Mucosa of descending colon (tissue), 3 donors: ENCODE measurements around the gene RAB9A. TPM values are rescaled to one million over a fixed set of nuclear protein-coding genes. Genes with fewer than 3 reads are reported as not detected.
A peak's percentile ranks its signal among the peaks of the same experiment; 100 is the strongest.

Experiments used
- ATAC-seq: fragments of 200-7000 bp; cut with Tn5 transposase; one replicate; pipeline ENCODE4 v1.9.1; 2020; ENCODE audit warnings: mild to moderate bottlenecking, moderate library complexity
- DNase-seq, 3 donors: peaks; one replicate each; pipeline ENCODE4 v3.0.0-alpha.2; 2020
- H3K36me3 ChIP-seq: fragments of 200-600 bp; one replicate; pipeline ENCODE4 v1.8.0; 2021; ENCODE audit warnings: low read depth, mild to moderate bottlenecking
- H3K4me1 ChIP-seq: fragments of 200-600 bp; one replicate; pipeline ENCODE4 v1.8.0; 2021; ENCODE audit warnings: low read depth, mild to moderate bottlenecking
- H3K4me3 ChIP-seq: fragments of 200-600 bp; one replicate; pipeline ENCODE4 v1.8.0; 2021; ENCODE audit warnings: mild to moderate bottlenecking
- H3K9me3 ChIP-seq: fragments of 200-600 bp; one replicate; pipeline ENCODE4 v1.8.0; 2021; ENCODE audit warnings: mild to moderate bottlenecking
- CTCF ChIP-seq: fragments of 200-600 bp; IDR thresholded peaks from one replicate; pipeline ENCODE4 v1.8.0; 2022; ENCODE audit warnings: antibody characterized with exemption, mild to moderate bottlenecking
- intact Hi-C, 2 donors: fragments of 100-400 bp; cut with DNase I in 1 of 2; cut with micrococcal nuclease in 1 of 2; formaldehyde crosslinking; loops; one replicate each; pipeline versions ENCODE4 v1.11.0 to v1.11.1; 2022; cut with DNase I, micrococcal nuclease
- total RNA-seq, 3 donors: library from RNA; stranded (reverse); fragmentation: NEBNext Ultra II Directional in 2 of 3; extraction: Animal tissue kit (Norgen Biotek cat#: 25700) in 2 of 3; gene quantifications; one replicate each; pipeline versions ENCODE4 v1.2.1 to v1.2.4, GENCODE V29; 2021 to 2023
- donor health status: DM: no; HTN: no; CAD: no; lungs with moderate emphysema.
- donor health status: DM: no; HTN: no; CAD: no.
- donor health status: DM: no; HTN: yes; CAD: no.

RAB9A gene
- total RNA-seq, 3 donors from 2014 or later = 38.1 to 49.5 (median 40.8) TPM

- H3K4me3 ChIP-seq = no peak overlapping the region
- H3K9me3 ChIP-seq = no peaks in the 10 kb centered on the region
- TF ChIP-seq CTCF = no peak
- DNase-seq (no peak), ATAC-seq (peak; percentile 31)
- intact Hi-C loops = no loop called here
- peaks cover 22% of the 10 kb centered on the region for H3K4me1 ChIP-seq
- no peaks in the 10 kb centered on the region for H3K36me3 ChIP-seq
Observed at GRCh38 chrX:13695601-13696115, 6.7 kb downstream of the RAB9A start.

GRCh38 chrX:13697455-13697854, 8.5 kb downstream of the RAB9A start:
- intact Hi-C loops = no loop called here
- no peak for DNase-seq
- Histone ChIP-seq H3K4me1 (peaks cover 15% of the 10 kb centered on the region), H3K9me3 (no peaks in the 10 kb centered on the region), H3K36me3 (no peaks in the 10 kb centered on the region), H3K4me3 (no peak overlapping the region)
- no peak for TF ChIP-seq CTCF
- no peak for ATAC-seq

DNA sequence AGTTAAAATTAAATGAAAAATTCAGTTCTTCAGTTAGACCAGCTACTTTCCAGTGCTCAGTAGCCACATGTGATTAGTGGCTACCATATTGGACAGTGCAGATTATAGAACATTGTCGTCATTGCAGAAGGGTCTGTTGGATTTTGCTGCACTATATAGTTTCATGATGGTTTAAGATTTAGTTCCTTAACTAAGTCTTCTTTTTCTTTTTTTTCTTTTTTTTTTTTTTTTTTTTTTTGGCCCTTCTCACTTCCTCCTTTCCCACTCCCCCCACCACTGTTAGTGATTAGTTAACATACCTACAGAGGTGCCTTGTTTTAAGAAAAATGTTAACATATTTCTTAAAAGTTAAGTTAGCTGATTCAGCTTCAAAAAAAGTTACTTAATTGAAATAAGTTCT, 9.0 kb downstream of the RAB9A start:
- no peak for DNase-seq
- Histone ChIP-seq H3K4me3 (no peak overlapping the region), H3K36me3 (no peaks in the 10 kb centered on the region), H3K4me1 (peaks cover 15% of the 10 kb centered on the region), H3K9me3 (no peaks in the 10 kb centered on the region)
- TF ChIP-seq CTCF = no peak
- no peak for ATAC-seq
- intact Hi-C loops = no loop called here

DNA sequence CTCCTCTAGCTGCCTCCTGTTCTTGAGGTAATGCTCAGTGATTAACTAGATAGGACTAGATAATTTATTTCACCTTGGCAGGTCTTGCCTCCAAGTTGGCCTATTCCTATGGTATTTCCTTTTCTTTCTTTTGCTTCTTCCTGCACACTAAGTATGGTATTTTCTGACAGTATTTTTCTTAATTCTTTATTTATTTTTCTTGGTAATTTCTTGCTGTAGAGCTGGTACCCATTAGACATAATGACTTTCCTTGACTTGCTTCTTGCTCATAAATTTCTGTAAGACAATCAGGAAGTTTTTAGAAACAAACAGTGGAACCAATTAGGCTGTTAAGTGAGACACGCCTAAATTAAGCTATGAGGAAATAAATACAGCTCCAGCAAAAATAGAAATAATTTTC, 9.5 kb downstream of the RAB9A start:
- Histone ChIP-seq H3K4me3 (no peak overlapping the region), H3K4me1 (peaks cover 15% of the 10 kb centered on the region)
- ATAC-seq = peak; percentile 25

DNA sequence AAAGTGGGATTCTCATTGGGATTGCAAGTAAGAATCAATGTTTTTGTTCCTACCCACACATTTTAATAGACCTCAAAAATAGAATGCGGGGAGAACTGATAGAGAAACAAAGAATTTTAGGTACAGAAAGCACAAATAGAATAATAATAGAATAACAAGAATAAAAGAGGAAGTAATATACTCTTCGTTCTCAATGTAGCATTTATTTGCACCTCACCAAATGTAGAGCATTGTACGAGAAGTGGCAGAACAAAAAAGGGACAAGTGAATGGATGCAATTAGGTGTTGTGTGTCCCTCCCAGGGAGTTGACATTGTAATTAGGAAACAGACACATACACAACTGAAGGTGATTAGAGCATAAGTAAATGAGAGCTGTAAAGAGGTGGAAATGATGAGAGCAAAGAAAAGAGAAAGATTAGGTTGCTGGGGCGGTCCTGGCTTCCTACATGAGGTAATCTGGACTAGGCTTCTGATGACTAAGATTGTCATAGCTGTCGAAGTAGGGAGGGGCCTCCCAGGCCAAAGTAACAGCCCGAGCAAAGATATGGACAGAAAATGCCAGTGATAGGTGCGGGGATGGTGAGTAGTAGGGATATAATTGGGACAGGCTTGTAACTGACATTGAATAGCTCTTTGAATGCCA, 10.4 kb downstream of the RAB9A start:
- no peak for TF ChIP-seq CTCF
- H3K9me3 ChIP-seq = no peaks in the 10 kb centered on the region
- no peak overlapping the region for H3K4me3 ChIP-seq
- peak in 2 of 3 donors; percentile 41 to 59 for DNase-seq
- H3K4me1 ChIP-seq = peaks cover 9% of the 10 kb centered on the region
- ATAC-seq = peak; percentile 93
- intact Hi-C loops = no loop called here
- H3K36me3 ChIP-seq = no peaks in the 10 kb centered on the region

More for the DNA sequence above, 9.5 kb downstream of the RAB9A start:
- Histone ChIP-seq H3K9me3 (no peaks in the 10 kb centered on the region), H3K36me3 (no peaks in the 10 kb centered on the region)
- no peak for DNase-seq
- no peak for TF ChIP-seq CTCF
- intact Hi-C loops = no loop called here
